ENCODE measurements around the gene CCNDBP1. TPM values are rescaled to one million over a fixed set of nuclear protein-coding genes. Genes with fewer than 3 reads are reported as not detected.
"Not testable (repeated sequence)": the region's sequence is repeated elsewhere in the genome, so short reads cannot be mapped to it uniquely, and the experiment has no call there.

CCNDBP1 gene
- total RNA-seq, 2 experiments from 2014 or later = 58.0 to 63.2 TPM

- ChIA-PET POLR2A (no interaction called here), CTCF (no interaction called here)
- DNase-seq = no peak
- Mint-ChIP-seq H3K4me1 (ENCODE audit: low read depth) (peaks cover 9% of the 10 kb centered on the region), H3K9me3 (ENCODE audit: insufficient read depth) (no peaks in the 10 kb centered on the region), H3K36me3 (ENCODE audit: low read depth) (peaks cover 56% of the 10 kb centered on the region), H3K27ac (no peak overlapping the region), H3K4me3 (no peak overlapping the region), H3K27me3 (ENCODE audit: low read depth) (no peaks in the 10 kb centered on the region)
- ATAC-seq = no peak
Measured at GRCh38 chr15:43169888-43170287, 15.3 kb upstream of the CCNDBP1 start.

GRCh38 chr15:43175656-43176309 lies 9.4 kb upstream of the CCNDBP1 start:
- H3K4me3 Mint-ChIP-seq; ATAC-seq; H3K27ac Mint-ChIP-seq; H3K9me3 Mint-ChIP-seq (ENCODE audit: insufficient read depth); POLR2A ChIA-PET; H3K4me1 Mint-ChIP-seq (ENCODE audit: low read depth); DNase-seq; H3K27me3 Mint-ChIP-seq (ENCODE audit: low read depth): not testable (repeated sequence)
- CTCF ChIA-PET = interaction anchor here (1.1 kb wide), 1 partner anchor 11 kb away, joined by 5 read pairs; no protein-coding TSS in a partner anchor
- H3K36me3 Mint-ChIP-seq (ENCODE audit: low read depth) = peaks cover 55% of the 10 kb centered on the region

DNA sequence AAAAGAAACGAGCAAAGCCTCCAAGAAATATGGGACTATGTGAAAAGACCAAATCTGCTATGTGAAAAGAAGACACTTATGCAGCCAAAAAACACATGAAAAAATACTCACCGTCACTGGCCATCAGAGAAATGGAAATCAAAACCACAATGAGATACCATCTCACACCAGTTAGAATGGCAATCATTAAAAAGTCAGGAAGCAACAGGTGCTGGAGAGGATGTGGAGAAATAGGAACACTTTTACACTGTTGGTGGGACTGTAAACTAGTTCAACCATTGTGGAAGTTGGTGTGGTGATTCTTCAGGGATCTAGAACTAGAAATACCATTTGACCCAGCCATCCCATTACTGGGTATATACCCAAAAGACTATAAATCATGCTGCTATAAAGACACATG lies 8.1 kb upstream of the CCNDBP1 start:
- H3K27me3 Mint-ChIP-seq (ENCODE audit: low read depth); H3K27ac Mint-ChIP-seq; H3K4me3 Mint-ChIP-seq; ATAC-seq; POLR2A ChIA-PET; H3K9me3 Mint-ChIP-seq (ENCODE audit: insufficient read depth); H3K4me1 Mint-ChIP-seq (ENCODE audit: low read depth); CTCF ChIA-PET; DNase-seq: not testable (repeated sequence)
- H3K36me3 Mint-ChIP-seq (ENCODE audit: low read depth) = peaks cover 60% of the 10 kb centered on the region

DNA sequence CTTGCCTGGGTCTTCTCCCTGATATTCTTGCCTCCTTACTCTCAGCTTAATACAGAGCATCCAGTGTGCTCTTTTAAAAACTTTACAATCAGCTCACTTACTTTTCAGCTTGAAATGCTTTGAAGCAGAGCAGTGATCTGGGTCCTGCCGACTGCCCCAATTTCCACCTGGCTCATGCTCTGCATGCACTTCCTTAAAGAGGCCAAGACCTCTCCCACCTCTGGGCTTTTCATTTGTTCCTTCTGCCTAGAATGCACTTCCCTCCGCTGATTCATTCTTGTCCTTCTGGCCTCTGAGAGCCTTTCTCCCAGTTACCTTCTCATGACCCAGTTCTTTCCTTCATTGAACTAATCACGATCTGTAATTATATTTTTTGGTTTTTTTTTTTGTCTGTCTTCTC lies 1.9 kb upstream of the CCNDBP1 start:
- no peak overlapping the region for H3K4me3 Mint-ChIP-seq
- peaks cover 30% of the 10 kb centered on the region for H3K4me1 Mint-ChIP-seq (ENCODE audit: low read depth)
- peaks cover 46% of the 10 kb centered on the region for H3K36me3 Mint-ChIP-seq (ENCODE audit: low read depth)
- CTCF ChIA-PET = interaction anchor here (1.0 to 2.2 kb wide), 3 partner anchors 20 to 43 kb away, joined by 4 to 14 read pairs (median 4); no protein-coding TSS in a partner anchor
- DNase-seq = no peak
- POLR2A ChIA-PET = no interaction called here
- no peak overlapping the region for H3K27ac Mint-ChIP-seq
- H3K9me3 Mint-ChIP-seq (ENCODE audit: insufficient read depth) = no peaks in the 10 kb centered on the region
- H3K27me3 Mint-ChIP-seq (ENCODE audit: low read depth) = no peaks in the 10 kb centered on the region
- ATAC-seq = no peak

DNA sequence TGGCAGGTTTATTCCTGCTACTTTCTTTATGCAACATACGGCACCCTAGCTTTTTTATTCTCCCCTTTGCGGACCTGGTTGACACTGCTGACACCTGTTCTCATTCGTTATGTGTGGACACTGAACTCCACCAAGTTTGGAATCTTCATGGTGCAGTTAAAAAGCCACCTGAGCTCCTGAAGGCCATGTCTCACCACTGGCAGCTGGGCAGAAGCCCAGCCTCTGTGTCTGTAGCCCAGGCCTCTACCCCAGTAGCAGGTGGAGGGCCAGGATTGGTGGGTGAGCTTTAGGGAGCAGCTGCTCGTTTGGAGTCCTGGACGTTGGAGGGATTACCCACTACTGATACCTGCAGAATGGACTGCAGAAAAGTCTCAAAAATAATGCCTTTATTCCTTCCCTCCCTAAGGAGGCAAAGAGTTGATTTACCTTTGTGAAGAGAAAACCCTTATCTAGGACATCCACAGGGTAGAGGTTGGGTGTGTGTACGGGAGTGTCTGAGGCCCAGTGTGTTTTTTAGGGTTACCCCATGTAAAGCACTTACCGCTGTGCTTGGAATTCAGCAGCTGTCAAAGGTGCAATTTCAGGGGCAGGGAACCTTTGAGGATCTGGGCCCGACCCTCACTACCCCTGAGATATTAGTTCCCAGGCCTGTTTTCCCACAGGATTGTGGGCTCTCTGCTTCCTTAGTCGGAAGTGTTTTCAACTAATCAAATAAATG lies 637 bp upstream of the CCNDBP1 start:
- DNase-seq (no peak), ATAC-seq (no peak)
- peaks cover 37% of the 10 kb centered on the region for H3K4me1 Mint-ChIP-seq (ENCODE audit: low read depth)
- ChIA-PET CTCF (interaction anchor here (1.3 to 2.8 kb wide), 4 partner anchors 18 to 138 kb away, joined by 3 to 24 read pairs (median 9); no protein-coding TSS in a partner anchor), POLR2A (interaction anchor here (0.8 kb wide), 1 partner anchor 78 kb away, joined by 3 read pairs; no protein-coding TSS in a partner anchor)
- H3K27me3 Mint-ChIP-seq (ENCODE audit: low read depth) = no peaks in the 10 kb centered on the region
- H3K36me3 Mint-ChIP-seq (ENCODE audit: low read depth) = peaks cover 41% of the 10 kb centered on the region
- peak overlapping the region; percentile 96 for H3K27ac Mint-ChIP-seq
- H3K9me3 Mint-ChIP-seq (ENCODE audit: insufficient read depth) = no peaks in the 10 kb centered on the region
- peak overlapping the region; percentile 93 for H3K4me3 Mint-ChIP-seq

GRCh38 chr15:43186003-43186353 lies 775 bp downstream of the CCNDBP1 start:
- Mint-ChIP-seq H3K9me3 (ENCODE audit: insufficient read depth) (no peaks in the 10 kb centered on the region), H3K27me3 (ENCODE audit: low read depth) (no peaks in the 10 kb centered on the region), H3K36me3 (ENCODE audit: low read depth) (peaks cover 50% of the 10 kb centered on the region), H3K27ac (peak overlapping the region; percentile 96), H3K4me1 (ENCODE audit: low read depth) (peaks cover 37% of the 10 kb centered on the region), H3K4me3 (peak overlapping the region; percentile 93)
- peak; percentile 17 for ATAC-seq
- DNase-seq = no peak
- POLR2A ChIA-PET = interaction anchor here (0.9 to 1.1 kb wide), 2 partner anchors 9 to 100 kb away, joined by 3 to 5 read pairs; no protein-coding TSS in a partner anchor
- CTCF ChIA-PET = interaction anchor here (1.1 to 2.8 kb wide), 7 partner anchors 10 to 139 kb away, joined by 3 to 24 read pairs (median 6); no protein-coding TSS in a partner anchor

- Mint-ChIP-seq H3K9me3 (ENCODE audit: insufficient read depth) (no peaks in the 10 kb centered on the region), H3K4me3 (peak overlapping the region; percentile 23), H3K27ac (no peak overlapping the region), H3K4me1 (ENCODE audit: low read depth) (peaks cover 37% of the 10 kb centered on the region), H3K27me3 (ENCODE audit: low read depth) (no peaks in the 10 kb centered on the region), H3K36me3 (ENCODE audit: low read depth) (peaks cover 54% of the 10 kb centered on the region)
- POLR2A ChIA-PET = no interaction called here
- CTCF ChIA-PET = interaction anchor here (1.3 to 2.8 kb wide), 4 partner anchors 17 to 98 kb away, joined by 3 to 24 read pairs (median 10); no protein-coding TSS in a partner anchor
- ATAC-seq = no peak
- no peak for DNase-seq
Measured at GRCh38 chr15:43187544-43188155, 2.4 kb downstream of the CCNDBP1 start.

- DNase-seq = no peak
- Mint-ChIP-seq H3K27me3 (ENCODE audit: low read depth) (no peaks in the 10 kb centered on the region), H3K9me3 (ENCODE audit: insufficient read depth) (no peaks in the 10 kb centered on the region), H3K27ac (no peak overlapping the region), H3K4me3 (no peak overlapping the region), H3K36me3 (ENCODE audit: low read depth) (peaks cover 54% of the 10 kb centered on the region), H3K4me1 (ENCODE audit: low read depth) (peaks cover 37% of the 10 kb centered on the region)
- POLR2A ChIA-PET = no interaction called here
- CTCF ChIA-PET = interaction anchor here (1.3 to 1.9 kb wide), 3 partner anchors 14 to 96 kb away, joined by 3 to 17 read pairs (median 5); no protein-coding TSS in a partner anchor
- ATAC-seq = no peak
Measured at GRCh38 chr15:43189296-43189695, 4.1 kb downstream of the CCNDBP1 start.

DNA sequence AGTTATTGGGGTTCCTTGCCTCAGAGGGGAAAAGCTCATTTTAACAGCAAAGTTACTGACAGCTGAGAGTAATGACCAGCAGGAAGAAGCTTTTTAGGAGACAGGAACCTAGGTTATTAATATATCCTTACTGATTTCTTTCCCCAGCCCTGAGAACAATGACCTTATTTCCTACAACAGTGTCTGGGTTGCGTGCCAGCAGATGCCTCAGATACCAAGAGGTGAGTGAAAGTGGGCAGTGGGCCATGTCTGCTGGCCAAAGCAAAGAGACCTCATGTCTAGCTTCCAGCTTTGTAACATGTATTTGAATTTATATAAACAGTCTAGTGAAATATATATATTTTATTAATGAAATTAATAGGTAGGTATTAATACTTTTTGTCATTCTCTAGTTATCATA lies 5.0 kb downstream of the CCNDBP1 start:
- Mint-ChIP-seq H3K27me3 (ENCODE audit: low read depth) (no peaks in the 10 kb centered on the region), H3K4me1 (ENCODE audit: low read depth) (peaks cover 28% of the 10 kb centered on the region), H3K36me3 (ENCODE audit: low read depth) (peaks cover 60% of the 10 kb centered on the region), H3K4me3 (no peak overlapping the region), H3K27ac (no peak overlapping the region), H3K9me3 (ENCODE audit: insufficient read depth) (no peaks in the 10 kb centered on the region)
- DNase-seq = no peak
- no peak for ATAC-seq
- ChIA-PET CTCF (interaction anchor here (1.6 to 1.9 kb wide), 3 partner anchors 14 to 95 kb away, joined by 6 to 17 read pairs (median 10); no protein-coding TSS in a partner anchor), POLR2A (interaction anchor here (0.7 kb wide), 1 partner anchor 91 kb away, joined by 3 read pairs; no protein-coding TSS in a partner anchor)

DNA sequence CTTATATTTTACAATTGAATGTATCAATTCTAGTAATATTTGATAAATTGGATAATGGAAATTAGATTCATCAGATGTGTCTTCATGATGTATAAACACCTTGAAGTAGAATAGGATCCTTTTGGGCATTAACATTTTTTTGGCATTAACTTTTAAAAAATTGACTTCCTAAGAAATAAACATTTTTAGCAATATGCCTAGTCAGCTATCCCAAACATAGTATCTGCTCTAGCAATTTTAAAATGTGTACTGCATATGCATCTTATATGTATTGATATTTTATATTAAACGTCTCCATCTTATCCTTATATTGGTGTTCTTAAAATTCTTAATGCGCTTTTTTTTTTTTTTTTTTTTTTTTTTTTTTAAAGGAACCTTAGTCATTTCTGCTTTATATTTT lies 8.5 kb downstream of the CCNDBP1 start:
- POLR2A ChIA-PET = no interaction called here
- ATAC-seq (no peak), DNase-seq (no peak)
- CTCF ChIA-PET = interaction anchor here (0.7 to 5.0 kb wide), 4 partner anchors 10 to 92 kb away, joined by 3 to 66 read pairs (median 8); no protein-coding TSS in a partner anchor
- no peak overlapping the region for H3K27ac Mint-ChIP-seq
- no peak overlapping the region for H3K4me3 Mint-ChIP-seq
- H3K4me1 Mint-ChIP-seq (ENCODE audit: low read depth) = peaks cover 6% of the 10 kb centered on the region
- H3K36me3 Mint-ChIP-seq (ENCODE audit: low read depth) = peaks cover 71% of the 10 kb centered on the region
- no peaks in the 10 kb centered on the region for H3K9me3 Mint-ChIP-seq (ENCODE audit: insufficient read depth)
- H3K27me3 Mint-ChIP-seq (ENCODE audit: low read depth) = no peaks in the 10 kb centered on the region

- no peak for DNase-seq
Measured at GRCh38 chr15:43194795-43195194, 9.6 kb downstream of the CCNDBP1 start.

More at GRCh38 chr15:43194795-43195194, 9.6 kb downstream of the CCNDBP1 start:
- POLR2A ChIA-PET = interaction anchor here (1.0 to 1.2 kb wide), 2 partner anchors 8 to 9 kb away, joined by 3 to 5 read pairs; no protein-coding TSS in a partner anchor
- Mint-ChIP-seq H3K9me3 (ENCODE audit: insufficient read depth) (no peaks in the 10 kb centered on the region), H3K4me1 (ENCODE audit: low read depth) (peaks cover 8% of the 10 kb centered on the region), H3K36me3 (ENCODE audit: low read depth) (peaks cover 64% of the 10 kb centered on the region), H3K27me3 (ENCODE audit: low read depth) (no peaks in the 10 kb centered on the region), H3K4me3 (no peak overlapping the region), H3K27ac (no peak overlapping the region)
- CTCF ChIA-PET = interaction anchor here (1.5 to 5.0 kb wide), 4 partner anchors 9 to 90 kb away, joined by 4 to 66 read pairs (median 9); no protein-coding TSS in a partner anchor
- no peak for ATAC-seq

Measured in activated CD8-positive, alpha-beta T cell treated with anti-CD3 and anti-CD28 coated beads, Interleukin-2, amount 10 ng/mL, durations not matched to agents 7 days and 5 days (primary cell).